Fibroblast of lung (primary cell): ENCODE results near the gene HTR3B.

Experiments used
- EZH2 ChIP-seq: IDR thresholded peaks from 2 replicates; pipeline ENCODE4 v1.5.1; 2012; ENCODE audit warnings: low read length, control low read depth, mild to moderate bottlenecking; ENCODE audit errors: missing control alignments
- TF ChIP-seq, protein P1 (sequence below), 2 donors: IDR thresholded peaks in 1 of 2; conservative IDR thresholded peaks in 1 of 2; 1 replicate in 1 of 2; 2 replicates in 1 of 2; pipeline ENCODE4 v1.5.1; 2011 to 2012; ENCODE audit warnings: low read length in 2 of 2, control low read depth in 1 of 2, inconsistent platforms in 1 of 2, low read depth in 1 of 2, mild to moderate bottlenecking in 1 of 2

DNA sequence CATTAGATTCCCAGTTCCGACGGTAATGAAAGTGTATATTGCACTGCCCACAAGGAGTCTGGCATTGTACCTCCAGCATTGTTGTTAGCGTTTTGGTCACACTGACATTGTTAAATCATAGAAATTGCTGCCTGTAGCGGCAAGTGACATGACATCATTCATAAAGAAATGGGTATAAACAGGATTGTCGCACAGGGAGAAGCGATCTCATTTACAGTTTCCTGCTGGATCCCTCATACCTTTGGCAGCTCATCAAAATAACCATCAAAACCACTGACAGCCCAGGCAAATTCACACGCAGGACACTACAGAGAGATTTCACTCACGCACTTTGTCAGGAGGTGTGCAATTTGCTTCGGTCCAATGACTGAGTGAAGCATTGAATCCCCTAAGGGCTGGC lies 3.5 kb downstream of the HTR3B start:
- TF ChIP-seq, protein P1, sequence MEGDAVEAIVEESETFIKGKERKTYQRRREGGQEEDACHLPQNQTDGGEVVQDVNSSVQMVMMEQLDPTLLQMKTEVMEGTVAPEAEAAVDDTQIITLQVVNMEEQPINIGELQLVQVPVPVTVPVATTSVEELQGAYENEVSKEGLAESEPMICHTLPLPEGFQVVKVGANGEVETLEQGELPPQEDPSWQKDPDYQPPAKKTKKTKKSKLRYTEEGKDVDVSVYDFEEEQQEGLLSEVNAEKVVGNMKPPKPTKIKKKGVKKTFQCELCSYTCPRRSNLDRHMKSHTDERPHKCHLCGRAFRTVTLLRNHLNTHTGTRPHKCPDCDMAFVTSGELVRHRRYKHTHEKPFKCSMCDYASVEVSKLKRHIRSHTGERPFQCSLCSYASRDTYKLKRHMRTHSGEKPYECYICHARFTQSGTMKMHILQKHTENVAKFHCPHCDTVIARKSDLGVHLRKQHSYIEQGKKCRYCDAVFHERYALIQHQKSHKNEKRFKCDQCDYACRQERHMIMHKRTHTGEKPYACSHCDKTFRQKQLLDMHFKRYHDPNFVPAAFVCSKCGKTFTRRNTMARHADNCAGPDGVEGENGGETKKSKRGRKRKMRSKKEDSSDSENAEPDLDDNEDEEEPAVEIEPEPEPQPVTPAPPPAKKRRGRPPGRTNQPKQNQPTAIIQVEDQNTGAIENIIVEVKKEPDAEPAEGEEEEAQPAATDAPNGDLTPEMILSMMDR (conservative IDR thresholded peaks at IDR 0.05 in 1 of 2, IDR thresholded peaks at IDR 0.05 in 1 of 2; ENCODE audit: low read depth in 1 of 2, low read length in 2 of 2) = no peak
- no peak for TF ChIP-seq EZH2
